ENCODE data around the gene CYFIP2. TPM values are rescaled to one million over a fixed set of nuclear protein-coding genes. Genes with fewer than 3 reads are reported as not detected.

CYFIP2 gene
- total and polyA plus RNA-seq, 2 of the 13 experiments (the other 11 are each of a cell fraction or from before 2014, with no cell fraction given), result 22.6 to 30.3 TPM

DNA sequence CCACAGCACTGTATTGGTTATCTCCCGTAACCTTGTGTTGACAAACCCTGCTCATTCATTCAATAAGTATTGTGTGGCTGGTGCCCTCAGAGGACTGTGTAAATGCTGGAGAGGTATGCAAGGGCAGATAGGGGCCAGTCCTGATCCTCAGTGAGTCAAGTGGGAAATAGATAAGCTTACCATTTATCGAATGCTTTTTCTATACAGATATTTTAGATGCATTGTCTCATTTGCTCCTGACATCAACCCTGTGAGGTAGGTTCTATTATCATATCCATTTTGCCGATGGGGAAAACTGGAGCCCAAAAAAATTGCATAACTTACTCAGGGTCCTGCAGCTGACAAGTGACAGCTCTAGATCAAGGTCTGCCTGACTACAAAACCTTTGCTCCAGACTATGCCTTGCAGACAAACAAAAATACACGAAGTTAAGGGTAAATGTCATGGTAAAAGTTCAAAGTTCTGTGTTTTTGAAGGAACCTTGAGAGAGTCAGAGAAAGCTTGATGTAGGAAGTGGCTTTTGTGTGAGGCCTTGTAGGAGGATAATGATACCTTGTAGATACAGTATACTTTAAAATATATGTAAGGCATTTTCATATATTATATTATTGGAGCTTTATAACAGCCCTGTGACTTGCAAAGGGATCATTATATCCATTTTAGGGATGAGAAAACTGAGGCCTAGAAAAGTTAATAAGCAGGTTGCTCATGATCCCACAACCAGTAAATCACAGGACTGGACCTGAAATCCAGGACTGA is 22.7 kb downstream of the CYFIP2 start (continued):
- TF ChIP-seq ZHX2 (IDR thresholded peaks at IDR 0.05; ENCODE audit: low read depth) (no peak), ZHX2 (CRISPR knock-in tag; IDR thresholded peaks at IDR 0.05; ENCODE audit: borderline replicate concordance) (no peak), ZNF724P (CRISPR knock-in tag; IDR thresholded peaks at IDR 0.05; ENCODE audit: borderline replicate concordance) (no peak), ZFP90 (CRISPR knock-in tag; IDR thresholded peaks at IDR 0.05; ENCODE audit: borderline replicate concordance) (no peak), MYNN (CRISPR knock-in tag; IDR thresholded peaks at IDR 0.05; ENCODE audit: low read depth) (no peak), ZSCAN9 (CRISPR knock-in tag; IDR thresholded peaks at IDR 0.05; ENCODE audit: borderline replicate concordance) (no peak), GPBP1L1 (CRISPR knock-in tag; IDR thresholded peaks at IDR 0.05) (no peak), SUZ12 (IDR thresholded peaks at IDR 0.05; ENCODE audit: low read depth, low read length) (no peak), HNRNPUL1 (IDR thresholded peaks at IDR 0.05; ENCODE audit: low read depth, low read length) (no peak), ERF (CRISPR knock-in tag; IDR thresholded peaks at IDR 0.05) (no peak), HNRNPK (IDR thresholded peaks at IDR 0.05; ENCODE audit: low read depth, low read length, poor library complexity, severe bottlenecking) (no peak), ZNF431 (CRISPR knock-in tag; IDR thresholded peaks at IDR 0.05; ENCODE audit: borderline replicate concordance, low read depth) (no peak), ZNF143 (CRISPR knock-in tag; IDR thresholded peaks at IDR 0.05) (no peak)
- TF ChIP-seq, protein P1, sequence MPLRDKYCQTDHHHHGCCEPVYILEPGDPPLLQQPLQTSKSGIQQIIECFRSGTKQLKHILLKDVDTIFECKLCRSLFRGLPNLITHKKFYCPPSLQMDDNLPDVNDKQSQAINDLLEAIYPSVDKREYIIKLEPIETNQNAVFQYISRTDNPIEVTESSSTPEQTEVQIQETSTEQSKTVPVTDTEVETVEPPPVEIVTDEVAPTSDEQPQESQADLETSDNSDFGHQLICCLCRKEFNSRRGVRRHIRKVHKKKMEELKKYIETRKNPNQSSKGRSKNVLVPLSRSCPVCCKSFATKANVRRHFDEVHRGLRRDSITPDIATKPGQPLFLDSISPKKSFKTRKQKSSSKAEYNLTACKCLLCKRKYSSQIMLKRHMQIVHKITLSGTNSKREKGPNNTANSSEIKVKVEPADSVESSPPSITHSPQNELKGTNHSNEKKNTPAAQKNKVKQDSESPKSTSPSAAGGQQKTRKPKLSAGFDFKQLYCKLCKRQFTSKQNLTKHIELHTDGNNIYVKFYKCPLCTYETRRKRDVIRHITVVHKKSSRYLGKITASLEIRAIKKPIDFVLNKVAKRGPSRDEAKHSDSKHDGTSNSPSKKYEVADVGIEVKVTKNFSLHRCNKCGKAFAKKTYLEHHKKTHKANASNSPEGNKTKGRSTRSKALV (CRISPR knock-in tag; IDR thresholded peaks at IDR 0.05), result no peak
- TF ChIP-seq, protein P2, sequence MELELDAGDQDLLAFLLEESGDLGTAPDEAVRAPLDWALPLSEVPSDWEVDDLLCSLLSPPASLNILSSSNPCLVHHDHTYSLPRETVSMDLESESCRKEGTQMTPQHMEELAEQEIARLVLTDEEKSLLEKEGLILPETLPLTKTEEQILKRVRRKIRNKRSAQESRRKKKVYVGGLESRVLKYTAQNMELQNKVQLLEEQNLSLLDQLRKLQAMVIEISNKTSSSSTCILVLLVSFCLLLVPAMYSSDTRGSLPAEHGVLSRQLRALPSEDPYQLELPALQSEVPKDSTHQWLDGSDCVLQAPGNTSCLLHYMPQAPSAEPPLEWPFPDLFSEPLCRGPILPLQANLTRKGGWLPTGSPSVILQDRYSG (CRISPR knock-in tag; IDR thresholded peaks at IDR 0.05), result no peak
